SK-N-SH (cell line): ENCODE results near the gene SNRNP27. TPM values are rescaled to one million over a fixed set of nuclear protein-coding genes. Genes with fewer than 3 reads are reported as not detected.

Experiments
- CTCF ChIA-PET: fragments of 300-600, 350-600 bp; formaldehyde crosslinking; extraction: SDS; loops from one replicate; lab custom pipeline; 2021; lab: Yijun Ruan, JAX
- POLR2A ChIA-PET: fragments of 350-600 bp; sonication (Branson Sonifier 250); formaldehyde crosslinking; extraction: SDS; loops from one replicate; lab custom pipeline; 2020; ENCODE audit warnings: antibody characterized with exemption, inconsistent platforms; lab: Yijun Ruan, JAX
- DNase-seq: peaks from one replicate; pipeline ENCODE4 v3.0.0; 2012
- H2AFZ ChIP-seq: fragments of 200-600 bp; sonication (generic); 2 replicates; pipeline ENCODE4 v1.8.1; 2016; ENCODE audit warnings: antibody characterized with exemption, mild to moderate bottlenecking, low read depth
- H3F3A ChIP-seq: fragments of 200-600 bp; sonication (generic); replicated peaks from 2 replicates; pipeline ENCODE3; 2016; ENCODE audit warnings: antibody characterized with exemption, mild to moderate bottlenecking; ENCODE audit not compliant: insufficient read depth
- H3K27ac ChIP-seq, 2 experiments: fragments of 200-500 bp in 1 of 2; fragments of 200-600 bp in 1 of 2; sonication (Bioruptor generic) in 1 of 2; sonication (generic), shearing (Covaris generic) in 1 of 2; 2 replicates each; pipeline versions ENCODE4 v1.5.1 to v1.6.1; 2014 to 2016; ENCODE audit warnings: low read depth in 2 of 2, inconsistent platforms in 1 of 2, low read length in 1 of 2, mild to moderate bottlenecking in 1 of 2, mixed read lengths in 1 of 2
- H3K27me3 ChIP-seq: fragments of 200-600 bp; sonication (generic), shearing (Covaris generic); 2 replicates; pipeline ENCODE4 v1.6.1; 2016; ENCODE audit warnings: mixed run types; ENCODE audit not compliant: insufficient read depth
- H3K36me3 ChIP-seq, 2 experiments: fragments of 200-500 bp in 1 of 2; fragments of 200-600 bp in 1 of 2; sonication (Bioruptor generic) in 1 of 2; sonication (generic) in 1 of 2; replicated peaks in 1 of 2; 2 replicates each; pipeline versions ENCODE3 to v1.5.1; 2014 to 2016; ENCODE audit warnings: low read length in 1 of 2, mild to moderate bottlenecking in 1 of 2; ENCODE audit not compliant: insufficient read depth in 2 of 2, control insufficient read depth in 1 of 2
- H3K4me1 ChIP-seq, 2 experiments: fragments of 200-500 bp in 1 of 2; fragments of 200-600 bp in 1 of 2; sonication (Bioruptor generic) in 1 of 2; sonication (generic), shearing (Covaris generic) in 1 of 2; 2 replicates each; pipeline versions ENCODE4 v1.5.1 to v1.6.1; 2014 to 2016; ENCODE audit warnings: low read depth in 1 of 2, low read length in 1 of 2, mixed run types in 1 of 2; ENCODE audit not compliant: insufficient read depth in 2 of 2, control insufficient read depth in 1 of 2
- H3K4me2 ChIP-seq: fragments of 200-600 bp; sonication (generic), shearing (Covaris generic); 2 replicates; pipeline ENCODE4 v1.6.1; 2017; ENCODE audit warnings: mixed run types
- H3K4me3 ChIP-seq, 2 experiments: fragments of 200-500 bp in 1 of 2; fragments of 200-600 bp in 1 of 2; sonication (Bioruptor generic) in 1 of 2; sonication (generic), shearing (Covaris generic) in 1 of 2; 2 replicates each; pipeline versions ENCODE4 v1.5.1 to v1.8.1; 2014 to 2016; ENCODE audit warnings: low read depth in 2 of 2, inconsistent platforms in 1 of 2, low read length in 1 of 2, mild to moderate bottlenecking in 1 of 2, mixed read lengths in 1 of 2, moderate library complexity in 1 of 2
- H3K79me2 ChIP-seq: fragments of 200-600 bp; sonication (generic); 2 replicates; pipeline ENCODE4 v1.8.1; 2017; ENCODE audit warnings: mild to moderate bottlenecking; ENCODE audit not compliant: insufficient read depth
- H3K9ac ChIP-seq: fragments of 200-600 bp; sonication (generic); 2 replicates; pipeline ENCODE4 v1.6.1; 2017; ENCODE audit warnings: mixed run types
- H3K9me2 ChIP-seq: fragments of 200-600 bp; sonication (generic); 2 replicates; pipeline ENCODE4 v1.6.1; 2017; ENCODE audit warnings: mixed run types
- H3K9me3 ChIP-seq: fragments of 200-600 bp; sonication (generic); 2 replicates; pipeline ENCODE4 v1.6.1; 2017; ENCODE audit warnings: mixed run types, mild to moderate bottlenecking, moderate library complexity
- H4K20me1 ChIP-seq: fragments of 200-600 bp; sonication (generic); 2 replicates; pipeline ENCODE4 v1.6.1; 2017; ENCODE audit warnings: mild to moderate bottlenecking, mixed run types; ENCODE audit not compliant: insufficient read depth
- FOXJ3 ChIP-seq: sonication (generic); formaldehyde crosslinking; IDR thresholded peaks from 2 replicates; pipeline ENCODE4 v1.5.1; 2020; ENCODE audit warnings: mild to moderate bottlenecking, missing genetic modification reagents
- FOXM1 ChIP-seq: IDR thresholded peaks from 2 replicates; pipeline ENCODE4 v1.4.0; 2012; ENCODE audit warnings: low read depth, mild to moderate bottlenecking
- GABPA ChIP-seq: IDR thresholded peaks from 2 replicates; pipeline ENCODE4 v1.4.0; 2012; ENCODE audit warnings: low read depth, mild to moderate bottlenecking
- JUND ChIP-seq: IDR thresholded peaks from 2 replicates; pipeline ENCODE4 v1.4.0; 2012
- MXI1 ChIP-seq: IDR thresholded peaks from 2 replicates; pipeline ENCODE4 v1.6.1; 2012; ENCODE audit warnings: mild to moderate bottlenecking, low read depth, low read length, improper control_type of control experiment
- NFIC ChIP-seq: IDR thresholded peaks from 2 replicates; pipeline ENCODE4 v1.4.0; 2012; ENCODE audit warnings: borderline replicate concordance
- NRF1 ChIP-seq: IDR thresholded peaks from 2 replicates; pipeline ENCODE4 v1.6.1; 2012; ENCODE audit warnings: low read depth, mild to moderate bottlenecking, low read length
- POLR2AphosphoS5 ChIP-seq: IDR thresholded peaks from 2 replicates; pipeline ENCODE4 v1.6.1; 2012; ENCODE audit warnings: low read depth, low read length
- RCOR1 ChIP-seq: fragments of 150-350 bp; IDR thresholded peaks from 2 replicates; pipeline ENCODE4 v1.6.1; 2017; ENCODE audit warnings: antibody characterized with exemption, low read length
- RXRA ChIP-seq: IDR thresholded peaks from 2 replicates; pipeline ENCODE4 v1.4.0; 2012; ENCODE audit warnings: low read depth, mild to moderate bottlenecking, borderline replicate concordance
- SIN3A ChIP-seq: IDR thresholded peaks from 2 replicates; pipeline ENCODE4 v1.6.1; 2012; ENCODE audit warnings: low read depth, mild to moderate bottlenecking, low read length, moderate library complexity, borderline replicate concordance
- TCF12 ChIP-seq: IDR thresholded peaks from 2 replicates; pipeline ENCODE4 v1.4.0; 2012
- USF2 ChIP-seq: fragments of 150-350 bp; IDR thresholded peaks from 2 replicates; pipeline ENCODE4 v1.6.1; 2017; ENCODE audit warnings: antibody characterized with exemption, low read length, low read depth, borderline replicate concordance
- YY1 ChIP-seq: IDR thresholded peaks from 2 replicates; pipeline ENCODE4 v1.4.0; 2012; ENCODE audit warnings: low read depth, mild to moderate bottlenecking
- WGBS: methylation state at CpG from one replicate; pipeline ENCODE4 v1.1.6; 2017; ENCODE audit warnings: low lambda C conversion rate; 5-methylcytosine and 5-hydroxymethylcytosine counted together
- polyA plus RNA-seq, 3 experiments: library from polyadenylated mRNA; depleted of rRNA; stranded (reverse); fragments of >200 nt; gene quantifications; 2 replicates each; pipeline ENCODE4 v1.2.3, GENCODE V29; 2012
- TF ChIP-seq, protein P1 (sequence below): IDR thresholded peaks from 2 replicates; pipeline ENCODE4; 2012
- TF ChIP-seq, protein P2 (sequence below): fragments of 150-350 bp; IDR thresholded peaks from 2 replicates; pipeline ENCODE4 v1.6.1; 2016; ENCODE audit warnings: mild to moderate bottlenecking, low read depth, low read length
- TF ChIP-seq, protein P3 (sequence below): fragments of 200-600 bp; sonication (generic); IDR thresholded peaks from 2 replicates; pipeline ENCODE4 v1.6.1; 2017; ENCODE audit warnings: antibody characterized with exemption, mild to moderate bottlenecking, moderate library complexity

The SNRNP27 gene
- polyA plus RNA-seq, 1 of the 3 experiments (the other 2 are of a cell fraction) = 68.4 TPM

DNA sequence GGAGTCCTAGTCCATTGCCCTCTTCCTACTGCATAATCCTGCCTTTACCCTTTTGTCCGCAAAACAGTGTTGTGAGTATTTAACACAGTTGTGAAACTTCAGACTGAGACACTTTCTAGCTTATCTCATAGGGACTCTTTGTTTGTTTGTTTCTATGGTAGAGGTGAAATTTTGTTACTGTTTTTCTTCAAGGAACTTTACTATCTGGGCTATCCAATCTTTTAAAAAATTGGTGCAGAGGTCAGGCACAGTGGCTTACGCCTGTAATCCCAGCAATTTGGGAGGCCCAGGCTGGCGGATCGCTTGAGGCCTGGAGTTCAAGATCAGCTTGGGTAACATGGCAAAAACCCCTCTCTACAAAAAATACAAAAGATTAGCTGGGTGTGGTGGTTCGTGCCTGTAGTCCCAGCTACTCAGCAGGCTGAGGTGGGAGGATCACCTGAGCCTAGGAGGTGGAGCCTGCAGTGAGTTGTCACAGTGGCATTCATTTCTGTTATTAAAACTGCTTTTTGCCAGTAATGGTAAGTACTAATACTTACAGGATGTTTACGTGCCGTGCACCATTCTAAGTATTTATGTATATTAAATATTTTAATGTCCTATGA lies 45.5 kb upstream of the SNRNP27 start:
- ChIA-PET POLR2A (no interaction called here), CTCF (interaction anchor here (1.4 kb wide), 1 partner anchor 10 kb away, joined by 3 read pairs; no protein-coding TSS in a partner anchor)
- Histone ChIP-seq H2AFZ (no peak overlapping the region), H3K4me1 (no peaks in the 10 kb centered on the region), H3K27ac (no peak overlapping the region), H3K4me2 (no peak overlapping the region), H3K79me2 (no peaks in the 10 kb centered on the region), H3K36me3 (peaks cover 46 to 52% of the 10 kb centered on the region in 2 experiments), H4K20me1 (no peaks in the 10 kb centered on the region), H3K9me3 (no peaks in the 10 kb centered on the region), H3K9ac (no peak overlapping the region), H3K9me2 (no peaks in the 10 kb centered on the region), H3K4me3 (no peak overlapping the region), H3F3A (no peaks in the 10 kb centered on the region), H3K27me3 (no peaks in the 10 kb centered on the region)
- no peak for DNase-seq
- TF ChIP-seq, protein P1, sequence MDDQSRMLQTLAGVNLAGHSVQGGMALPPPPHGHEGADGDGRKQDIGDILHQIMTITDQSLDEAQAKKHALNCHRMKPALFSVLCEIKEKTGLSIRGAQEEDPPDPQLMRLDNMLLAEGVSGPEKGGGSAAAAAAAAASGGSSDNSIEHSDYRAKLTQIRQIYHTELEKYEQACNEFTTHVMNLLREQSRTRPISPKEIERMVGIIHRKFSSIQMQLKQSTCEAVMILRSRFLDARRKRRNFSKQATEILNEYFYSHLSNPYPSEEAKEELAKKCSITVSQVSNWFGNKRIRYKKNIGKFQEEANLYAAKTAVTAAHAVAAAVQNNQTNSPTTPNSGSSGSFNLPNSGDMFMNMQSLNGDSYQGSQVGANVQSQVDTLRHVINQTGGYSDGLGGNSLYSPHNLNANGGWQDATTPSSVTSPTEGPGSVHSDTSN = no peak
- TF ChIP-seq NFIC = no peak
- no peak for TF ChIP-seq JUND
- no peak for TF ChIP-seq FOXM1
- TF ChIP-seq, protein P2, sequence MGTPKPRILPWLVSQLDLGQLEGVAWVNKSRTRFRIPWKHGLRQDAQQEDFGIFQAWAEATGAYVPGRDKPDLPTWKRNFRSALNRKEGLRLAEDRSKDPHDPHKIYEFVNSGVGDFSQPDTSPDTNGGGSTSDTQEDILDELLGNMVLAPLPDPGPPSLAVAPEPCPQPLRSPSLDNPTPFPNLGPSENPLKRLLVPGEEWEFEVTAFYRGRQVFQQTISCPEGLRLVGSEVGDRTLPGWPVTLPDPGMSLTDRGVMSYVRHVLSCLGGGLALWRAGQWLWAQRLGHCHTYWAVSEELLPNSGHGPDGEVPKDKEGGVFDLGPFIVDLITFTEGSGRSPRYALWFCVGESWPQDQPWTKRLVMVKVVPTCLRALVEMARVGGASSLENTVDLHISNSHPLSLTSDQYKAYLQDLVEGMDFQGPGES = no peak
- 93% methylated on average over 7 of the region's 7 CpGs for WGBS

DNA sequence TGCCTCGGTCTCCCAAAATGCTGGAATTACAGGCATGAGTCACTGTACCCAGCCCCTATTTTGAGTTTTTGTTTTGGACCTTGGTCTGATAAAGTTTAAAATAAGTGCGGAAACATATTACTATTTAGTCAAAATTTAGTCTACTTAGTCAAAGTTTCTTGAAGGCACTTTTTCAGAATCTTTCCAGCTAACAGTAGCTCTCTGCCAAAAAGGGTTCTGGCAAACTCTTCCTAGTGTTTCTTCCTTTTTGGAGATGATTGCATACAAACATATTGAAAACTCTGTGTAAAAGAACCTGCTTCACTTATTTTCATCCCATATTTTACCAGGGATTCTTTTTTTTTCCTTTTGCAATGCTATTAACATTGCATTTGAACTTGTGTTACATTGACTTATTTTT lies 35.5 kb upstream of the SNRNP27 start:
- no peak overlapping the region for H3K4me2 ChIP-seq
- no peak overlapping the region for H3K27ac ChIP-seq
- POLR2A ChIA-PET = no interaction called here
- H3K9me3 ChIP-seq = no peaks in the 10 kb centered on the region
- H3K9me2 ChIP-seq = no peaks in the 10 kb centered on the region
- H3K36me3 ChIP-seq = peaks cover 15 to 16% of the 10 kb centered on the region in 2 experiments
- TF ChIP-seq, protein P2 = no peak
- no peak for TF ChIP-seq SIN3A
- TF ChIP-seq MXI1 = no peak
- no peak for TF ChIP-seq NRF1
- no peak for TF ChIP-seq FOXM1
- no peak for TF ChIP-seq TCF12
- TF ChIP-seq, protein P1 = no peak
- no peak for TF ChIP-seq RXRA
- no peak for TF ChIP-seq RCOR1
- TF ChIP-seq POLR2AphosphoS5 = no peak
- no peak for TF ChIP-seq FOXJ3
- no peak for TF ChIP-seq USF2
- no peak for TF ChIP-seq GABPA
- TF ChIP-seq YY1 = no peak
- TF ChIP-seq, protein P3, sequence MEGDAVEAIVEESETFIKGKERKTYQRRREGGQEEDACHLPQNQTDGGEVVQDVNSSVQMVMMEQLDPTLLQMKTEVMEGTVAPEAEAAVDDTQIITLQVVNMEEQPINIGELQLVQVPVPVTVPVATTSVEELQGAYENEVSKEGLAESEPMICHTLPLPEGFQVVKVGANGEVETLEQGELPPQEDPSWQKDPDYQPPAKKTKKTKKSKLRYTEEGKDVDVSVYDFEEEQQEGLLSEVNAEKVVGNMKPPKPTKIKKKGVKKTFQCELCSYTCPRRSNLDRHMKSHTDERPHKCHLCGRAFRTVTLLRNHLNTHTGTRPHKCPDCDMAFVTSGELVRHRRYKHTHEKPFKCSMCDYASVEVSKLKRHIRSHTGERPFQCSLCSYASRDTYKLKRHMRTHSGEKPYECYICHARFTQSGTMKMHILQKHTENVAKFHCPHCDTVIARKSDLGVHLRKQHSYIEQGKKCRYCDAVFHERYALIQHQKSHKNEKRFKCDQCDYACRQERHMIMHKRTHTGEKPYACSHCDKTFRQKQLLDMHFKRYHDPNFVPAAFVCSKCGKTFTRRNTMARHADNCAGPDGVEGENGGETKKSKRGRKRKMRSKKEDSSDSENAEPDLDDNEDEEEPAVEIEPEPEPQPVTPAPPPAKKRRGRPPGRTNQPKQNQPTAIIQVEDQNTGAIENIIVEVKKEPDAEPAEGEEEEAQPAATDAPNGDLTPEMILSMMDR = no peak
- H2AFZ ChIP-seq = no peak overlapping the region
- H3F3A ChIP-seq = no peaks in the 10 kb centered on the region
- no peaks in the 10 kb centered on the region for H3K4me1 ChIP-seq
- CTCF ChIA-PET = interaction anchor here (1.1 kb wide), 1 partner anchor 11 kb away, joined by 3 read pairs; no protein-coding TSS in a partner anchor
- WGBS = 92% methylated on average over 2 of the region's 2 CpGs
- no peaks in the 10 kb centered on the region for H3K27me3 ChIP-seq
- H3K4me3 ChIP-seq = no peak overlapping the region
- DNase-seq = no peak
- no peak overlapping the region for H3K9ac ChIP-seq
- H3K79me2 ChIP-seq = no peaks in the 10 kb centered on the region
- no peaks in the 10 kb centered on the region for H4K20me1 ChIP-seq
